HG02852 (cell line): ENCODE measurements around the gene SLC5A4.
"Not testable (repeated sequence)": the region's sequence is repeated elsewhere in the genome, so short reads cannot be mapped to it uniquely, and the experiment has no call there.

Source experiments
- ATAC-seq: cut with Tn5 transposase; IDR thresholded peaks from one replicate; pipeline ENCODE4 v1.9.1; 2021; ENCODE audit warnings: mild to moderate bottlenecking, moderate library complexity; ENCODE audit not compliant: unreplicated experiment

The SLC5A4 gene

GRCh38 chr22:32255217-32255616 lies at the start of gene SLC5A4:
TSS of gene SLC5A4 (minus strand) at chr22:32255347. CDS start at chr22:32255329, 18 bp downstream.
- no peak for ATAC-seq

GRCh38 chr22:32293921-32294320 lies 38.8 kb upstream of the SLC5A4 start:
- not testable (repeated sequence) for ATAC-seq

- no peak for ATAC-seq
Observed at GRCh38 chr22:32286290-32286840, 31.2 kb upstream of the SLC5A4 start.

- no peak for ATAC-seq
Observed at GRCh38 chr22:32281072-32281471, 25.9 kb upstream of the SLC5A4 start.

GRCh38 chr22:32275353-32275752 lies 20.2 kb upstream of the SLC5A4 start:
- not testable (repeated sequence) for ATAC-seq

GRCh38 chr22:32271389-32271788 lies 16.2 kb upstream of the SLC5A4 start:
- ATAC-seq = no peak

- ATAC-seq = no peak
Observed at GRCh38 chr22:32270641-32271369, 15.7 kb upstream of the SLC5A4 start.

- no peak for ATAC-seq
Observed at GRCh38 chr22:32269316-32269715, 14.2 kb upstream of the SLC5A4 start.

GRCh38 chr22:32267011-32267410 lies 11.9 kb upstream of the SLC5A4 start:
- ATAC-seq = no peak

- ATAC-seq = no peak
Observed at GRCh38 chr22:32265882-32266767, 11.0 kb upstream of the SLC5A4 start.

GRCh38 chr22:32263678-32264077 lies 8.5 kb upstream of the SLC5A4 start:
- ATAC-seq = not testable (repeated sequence)

- no peak for ATAC-seq
Observed at GRCh38 chr22:32261306-32261705, 6.2 kb upstream of the SLC5A4 start.

- ATAC-seq = no peak
Observed at GRCh38 chr22:32258791-32259190, 3.6 kb upstream of the SLC5A4 start.

- ATAC-seq = no peak
Observed at GRCh38 chr22:32255726-32256125, 579 bp upstream of the SLC5A4 start.

GRCh38 chr22:32249231-32249630 lies 5.9 kb downstream of the SLC5A4 start:
- ATAC-seq = no peak

- ATAC-seq = no peak
Observed at GRCh38 chr22:32248276-32248675, 6.9 kb downstream of the SLC5A4 start.

GRCh38 chr22:32246166-32246565 lies 9.0 kb downstream of the SLC5A4 start:
- ATAC-seq = no peak

GRCh38 chr22:32245042-32245441 lies 10.1 kb downstream of the SLC5A4 start:
- no peak for ATAC-seq

GRCh38 chr22:32244547-32244946 lies 10.6 kb downstream of the SLC5A4 start:
- no peak for ATAC-seq

GRCh38 chr22:32240461-32240860 lies 14.7 kb downstream of the SLC5A4 start:
- ATAC-seq = no peak

- ATAC-seq = no peak
Observed at GRCh38 chr22:32237906-32238305, 17.2 kb downstream of the SLC5A4 start.

GRCh38 chr22:32236970-32237369 lies 18.2 kb downstream of the SLC5A4 start:
- no peak for ATAC-seq
